ENCODE data around the gene HSPG2. TPM values are rescaled to one million over a fixed set of nuclear protein-coding genes. Genes with fewer than 3 reads are reported as not detected.

HSPG2 gene
- total and polyA plus RNA-seq, 2 of the 13 experiments (the other 11 are each of a cell fraction or from before 2014, with no cell fraction given), result 9.1 to 13.1 TPM

GRCh38 chr1:21950734-21951133 lies 13.6 kb upstream of the HSPG2 start:
- DNase-seq (ENCODE audit: low spot score), result no peak
- Histone ChIP-seq H3K4me2 (ENCODE audit: low read depth, low read length) (no peak overlapping the region), H3K36me3 (replicated peaks in 1 of 2; ENCODE audit: control insufficient read depth in 1 of 2, insufficient read depth in 2 of 2, low read length in 2 of 2) (no peaks in the 10 kb centered on the region), H2AFZ (ENCODE audit: low read length) (no peak overlapping the region), H4K20me1 (ENCODE audit: insufficient read depth, low read length) (no peaks in the 10 kb centered on the region), H3K79me2 (ENCODE audit: insufficient read depth, low read length) (no peaks in the 10 kb centered on the region), H3K9ac (ENCODE audit: insufficient read depth, low read depth, low read length) (no peak overlapping the region), H3K27me3 (ENCODE audit: control insufficient read depth in 1 of 2, insufficient read depth in 2 of 2, low read length in 2 of 2) (peaks cover 5 to 52% of the 10 kb centered on the region in 2 experiments; a peak in 4 of 5 replicates), H3K27ac (ENCODE audit: extremely low read length, insufficient read depth, low read length) (no peak overlapping the region), H3K4me1 (ENCODE audit: insufficient read depth, low read length) (peaks cover 25% of the 10 kb centered on the region), H3K9me3 (ENCODE audit: low read length) (no peaks in the 10 kb centered on the region), H3K4me3 (replicated peaks in 1 of 3; ENCODE audit: insufficient read depth in 1 of 3, low read depth in 2 of 3, low read length in 3 of 3) (no peak overlapping the region)
- in situ Hi-C loops (cut with HindIII; ENCODE audit: extremely low pct_ligation_motif_present, low pct_unique_long_range_greater_than_20kb) (no loop called here), intact Hi-C loops (cut with micrococcal nuclease; ENCODE audit: unreplicated experiment) (no loop called here)
- no peak for FAIRE-seq
- POLR2A ChIA-PET, result no interaction called here
- no peak for TF ChIP-seq MTERF4 (CRISPR knock-in tag; IDR thresholded peaks at IDR 0.05)
- TF ChIP-seq ZNF646 (CRISPR knock-in tag; IDR thresholded peaks at IDR 0.05), result no peak
- TF ChIP-seq MIER3 (CRISPR knock-in tag; IDR thresholded peaks at IDR 0.05; ENCODE audit: borderline replicate concordance), result no peak
- no peak for TF ChIP-seq BHLHE40 (IDR thresholded peaks at IDR 0.05; ENCODE audit: low read length)
- no peak for TF ChIP-seq ZBTB37 (CRISPR knock-in tag; IDR thresholded peaks at IDR 0.05)
- CTCF ChIA-PET (ENCODE audit: low intra/inter-chr PET ratio, low total read pairs), result no interaction called here
- no peak for ATAC-seq
- 79% methylated on average over 6 of the region's 7 CpGs for WGBS (ENCODE audit: low lambda C conversion rate)
- no TSS peak for BruUV-seq (replicated peaks)
